Measurements from ENCODE around the gene ISYNA1.

Gene ISYNA1

GRCh38 chr19:18392417-18392816 lies 45.5 kb downstream of the ISYNA1 start:
- TF ChIP-seq CTCF (IDR thresholded peaks at IDR 0.05; ENCODE audit: low read depth, low read length) = no peak
- H3K4me3 ChIP-seq (ENCODE audit: low read depth, low read length) = no peak overlapping the region

DNA sequence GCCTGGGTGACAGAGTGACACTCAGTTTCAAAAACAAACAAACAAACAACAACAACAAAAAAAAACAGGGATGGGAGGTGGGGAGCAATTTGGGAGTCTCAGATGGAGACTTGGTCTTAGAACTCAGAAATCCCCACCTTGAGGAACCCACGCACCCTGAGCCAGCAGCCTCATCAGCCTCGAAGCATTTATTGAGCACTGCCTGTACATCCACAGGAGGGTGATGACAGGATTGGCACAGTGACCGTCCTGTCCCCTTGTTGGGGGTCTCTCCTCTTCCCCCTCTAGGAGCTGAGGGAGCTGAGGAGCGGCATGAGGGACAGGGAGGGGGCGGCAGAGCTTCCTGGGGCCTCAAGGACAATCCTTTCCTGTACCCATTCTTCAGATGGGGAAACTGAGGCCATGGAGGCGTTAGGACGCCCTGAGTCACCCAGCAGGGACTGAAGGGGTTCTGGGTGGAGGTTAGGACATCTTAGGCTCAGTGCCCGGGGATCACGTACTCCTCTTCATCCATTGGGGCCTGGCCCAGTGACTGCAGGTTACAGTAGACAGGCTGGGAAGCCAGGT lies 46.3 kb downstream of the ISYNA1 start:
- TF ChIP-seq CTCF (IDR thresholded peaks at IDR 0.05; ENCODE audit: low read depth, low read length) = no peak
- no peak overlapping the region for H3K4me3 ChIP-seq (ENCODE audit: low read depth, low read length)

DNA sequence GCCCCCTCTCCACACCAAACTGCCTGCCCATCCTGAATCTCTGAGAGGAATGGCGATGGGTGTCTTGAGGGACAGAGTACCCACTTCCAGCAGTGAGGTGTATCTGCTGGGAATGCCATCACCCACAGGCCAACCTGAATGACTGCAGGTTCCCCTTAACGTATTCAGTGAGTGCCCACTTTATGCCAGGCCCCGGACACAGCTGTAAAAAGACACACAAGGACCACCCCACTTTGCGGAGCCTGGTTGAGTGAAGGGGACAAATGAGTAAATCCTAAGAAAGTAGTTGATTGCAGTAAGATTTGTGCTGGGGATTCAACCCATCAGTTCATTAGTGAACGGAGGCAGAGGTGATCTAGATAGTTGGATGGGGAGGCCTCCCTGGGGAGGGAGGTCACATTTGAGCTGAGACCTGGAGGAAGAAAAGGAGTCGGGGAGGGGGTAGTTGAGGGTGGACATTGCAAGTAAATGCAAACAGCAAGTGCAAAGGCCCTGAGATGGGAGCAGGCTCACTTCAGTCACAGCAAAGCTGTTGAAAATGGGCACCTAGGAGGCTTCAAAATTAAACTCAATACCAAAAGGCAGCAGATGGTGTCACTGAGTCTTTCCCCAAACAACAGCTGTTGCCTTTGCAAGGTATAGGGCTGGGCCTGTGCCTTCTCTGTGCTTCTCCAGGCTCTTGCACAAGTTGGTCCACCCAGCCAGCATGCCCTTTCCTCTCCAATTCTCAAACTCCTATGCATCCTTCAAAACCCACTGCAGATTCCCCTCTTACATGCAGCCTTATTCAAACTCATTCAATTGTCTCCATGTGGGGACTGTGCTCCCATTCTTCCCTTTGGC lies 47.6 kb downstream of the ISYNA1 start:
- TF ChIP-seq CTCF (IDR thresholded peaks at IDR 0.05; ENCODE audit: low read depth, low read length) = no peak
- H3K4me3 ChIP-seq (ENCODE audit: low read depth, low read length) = no peak overlapping the region

GRCh38 chr19:18389726-18390064 lies 48.2 kb downstream of the ISYNA1 start:
- no peak for TF ChIP-seq CTCF (IDR thresholded peaks at IDR 0.05; ENCODE audit: low read depth, low read length)
- H3K4me3 ChIP-seq (ENCODE audit: low read depth, low read length) = no peak overlapping the region

GRCh38 chr19:18388960-18389725 lies 48.8 kb downstream of the ISYNA1 start:
- TF ChIP-seq CTCF (IDR thresholded peaks at IDR 0.05; ENCODE audit: low read depth, low read length) = no peak
- peak overlapping the region; percentile 74 for H3K4me3 ChIP-seq (ENCODE audit: low read depth, low read length)

- H3K4me3 ChIP-seq (ENCODE audit: low read depth, low read length) = peak overlapping the region; percentile 74
- peak; percentile 91 for TF ChIP-seq CTCF (IDR thresholded peaks at IDR 0.05; ENCODE audit: low read depth, low read length)
Measured at GRCh38 chr19:18388100-18388959, 49.6 kb downstream of the ISYNA1 start.

Data from WI38 (cell line).